ENCODE measurements around the gene RNU4-1. TPM values are rescaled to one million over a fixed set of nuclear protein-coding genes. Genes with fewer than 3 reads are reported as not detected.

The RNU4-1 gene
- total RNA-seq, 1 donor from 2014 or later, result 3,252 TPM

GRCh38 chr12:120278137-120279069, 14.6 kb downstream of the RNU4-1 start:
- no peaks in the 10 kb centered on the region for H3K9me3 Mint-ChIP-seq (ENCODE audit: unreplicated experiment)
- no peaks in the 10 kb centered on the region for H3K36me3 Mint-ChIP-seq (ENCODE audit: unreplicated experiment)
- TF ChIP-seq CTCF (IDR thresholded peaks at IDR 0.05), result no peak
- no peak overlapping the region for H3K27ac Mint-ChIP-seq (ENCODE audit: unreplicated experiment)
- H3K4me1 Mint-ChIP-seq (ENCODE audit: unreplicated experiment), result no peaks in the 10 kb centered on the region
- DNase-seq (ENCODE audit: extremely low spot score, unreplicated experiment), result no peak
- no peaks in the 10 kb centered on the region for H3K27me3 Mint-ChIP-seq (ENCODE audit: unreplicated experiment)
- no peak overlapping the region for H3K4me3 Mint-ChIP-seq (ENCODE audit: unreplicated experiment)

- no peaks in the 10 kb centered on the region for H3K9me3 Mint-ChIP-seq (ENCODE audit: unreplicated experiment)
- DNase-seq (ENCODE audit: extremely low spot score, unreplicated experiment), result no peak
- no peaks in the 10 kb centered on the region for H3K4me1 Mint-ChIP-seq (ENCODE audit: unreplicated experiment)
- no peak for TF ChIP-seq CTCF (IDR thresholded peaks at IDR 0.05)
- no peaks in the 10 kb centered on the region for H3K36me3 Mint-ChIP-seq (ENCODE audit: unreplicated experiment)
- no peaks in the 10 kb centered on the region for H3K27me3 Mint-ChIP-seq (ENCODE audit: unreplicated experiment)
- H3K4me3 Mint-ChIP-seq (ENCODE audit: unreplicated experiment), result no peak overlapping the region
- H3K27ac Mint-ChIP-seq (ENCODE audit: unreplicated experiment), result no peak overlapping the region
These were observed 16.3 kb downstream of the RNU4-1 start for GRCh38 chr12:120276734-120277133.

DNA sequence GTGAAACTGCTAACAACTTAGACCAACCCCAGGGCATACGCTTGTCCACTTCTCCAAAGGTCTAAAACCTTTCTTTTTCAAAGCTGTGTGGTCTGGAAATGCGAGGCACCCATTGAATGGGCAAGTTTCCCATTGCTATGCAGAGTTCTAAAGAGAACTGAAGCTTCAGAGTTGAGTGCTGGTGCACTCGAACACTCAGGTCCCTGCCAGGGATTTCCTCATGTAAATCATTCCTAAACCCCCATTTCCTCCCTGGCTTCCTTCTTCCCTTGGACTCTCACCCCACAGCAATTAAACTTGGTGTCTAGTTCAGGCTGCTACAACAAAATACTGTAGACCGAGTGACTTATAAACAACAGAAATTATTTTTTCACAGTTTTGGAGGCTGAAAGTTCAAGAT, 25.3 kb downstream of the RNU4-1 start:
- H3K9me3 Mint-ChIP-seq (ENCODE audit: unreplicated experiment), result no peaks in the 10 kb centered on the region
- H3K4me1 Mint-ChIP-seq (ENCODE audit: unreplicated experiment), result peaks cover 22% of the 10 kb centered on the region
- H3K4me3 Mint-ChIP-seq (ENCODE audit: unreplicated experiment), result no peak overlapping the region
- H3K27me3 Mint-ChIP-seq (ENCODE audit: unreplicated experiment), result no peaks in the 10 kb centered on the region
- no peak for DNase-seq (ENCODE audit: extremely low spot score, unreplicated experiment)
- no peak for TF ChIP-seq CTCF (IDR thresholded peaks at IDR 0.05)
- no peak overlapping the region for H3K27ac Mint-ChIP-seq (ENCODE audit: unreplicated experiment)
- no peaks in the 10 kb centered on the region for H3K36me3 Mint-ChIP-seq (ENCODE audit: unreplicated experiment)

GRCh38 chr12:120266180-120266870, 26.7 kb downstream of the RNU4-1 start:
- H3K9me3 Mint-ChIP-seq (ENCODE audit: unreplicated experiment), result no peaks in the 10 kb centered on the region
- H3K4me1 Mint-ChIP-seq (ENCODE audit: unreplicated experiment), result peaks cover 36% of the 10 kb centered on the region
- TF ChIP-seq CTCF (IDR thresholded peaks at IDR 0.05), result no peak
- no peak for DNase-seq (ENCODE audit: extremely low spot score, unreplicated experiment)
- no peaks in the 10 kb centered on the region for H3K27me3 Mint-ChIP-seq (ENCODE audit: unreplicated experiment)
- peak overlapping the region; percentile 23 for H3K27ac Mint-ChIP-seq (ENCODE audit: unreplicated experiment)
- H3K36me3 Mint-ChIP-seq (ENCODE audit: unreplicated experiment), result no peaks in the 10 kb centered on the region
- H3K4me3 Mint-ChIP-seq (ENCODE audit: unreplicated experiment), result peak overlapping the region; percentile 71

Measured in osteocyte (in vitro differentiated cells).